Ectodermal cell (in vitro differentiated cells): Measurements from ENCODE around the gene SLC6A15.

Experiments
- H3K27ac ChIP-seq: 2 replicates; pipeline ENCODE4 v1.7.0; 2013; ENCODE audit warnings: mild to moderate bottlenecking, low read depth, low read length; ENCODE audit not compliant: insufficient read depth, poor library complexity, severe bottlenecking
- H3K27me3 ChIP-seq: 2 replicates; pipeline ENCODE4 v1.7.0; 2013; ENCODE audit warnings: mild to moderate bottlenecking, low read length; ENCODE audit not compliant: insufficient read depth, control insufficient read depth, poor library complexity, severe bottlenecking
- H3K36me3 ChIP-seq: one replicate; pipeline ENCODE4 v1.7.0; 2013; ENCODE audit warnings: low read length; ENCODE audit not compliant: control insufficient read depth, insufficient read depth
- H3K4me1 ChIP-seq: one replicate; pipeline ENCODE4 v1.7.0; 2013; ENCODE audit warnings: low read length; ENCODE audit not compliant: control insufficient read depth, insufficient read depth
- H3K4me3 ChIP-seq: 2 replicates; pipeline ENCODE4 v1.7.0; 2013; ENCODE audit warnings: low read depth, low read length, control low read depth; ENCODE audit not compliant: insufficient read depth
- H3K9me3 ChIP-seq: 2 replicates; pipeline ENCODE4 v1.7.0; 2013; ENCODE audit warnings: mild to moderate bottlenecking, low read length, moderate library complexity; ENCODE audit not compliant: control insufficient read depth
- WGBS, 2 experiments: methylation state at CpG; one replicate each; pipeline ENCODE4 v1.1.7; 2013; ENCODE audit warnings: missing lambda C conversion rate in 2 of 2; 5-methylcytosine and 5-hydroxymethylcytosine counted together

SLC6A15 gene

DNA sequence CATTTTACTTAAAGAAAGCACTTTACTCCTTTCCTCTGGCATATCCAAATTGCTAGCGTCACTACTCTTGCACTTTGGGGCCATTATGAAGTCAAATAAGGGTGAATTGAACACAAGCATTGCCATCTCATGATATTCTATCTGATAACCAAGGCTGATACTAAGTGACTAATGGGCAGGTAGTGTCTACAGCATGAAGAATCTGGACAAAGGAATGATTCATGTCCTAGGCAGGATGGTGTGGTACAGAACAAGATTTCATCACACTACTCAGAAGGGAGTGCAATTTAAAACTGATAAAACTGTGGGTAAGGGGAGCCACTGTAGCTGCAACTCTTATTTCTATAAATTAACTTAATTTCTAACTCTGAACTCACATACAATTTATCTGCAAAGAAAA, 7.7 kb upstream of the SLC6A15 start:
- Histone ChIP-seq H3K27me3 (no peaks in the 10 kb centered on the region), H3K36me3 (no peaks in the 10 kb centered on the region), H3K9me3 (no peaks in the 10 kb centered on the region), H3K4me3 (no peak overlapping the region), H3K4me1 (no peaks in the 10 kb centered on the region), H3K27ac (no peak overlapping the region)
- WGBS, 2 experiments: 78 to 86% methylated on average over 1 of the region's 1 CpG

DNA sequence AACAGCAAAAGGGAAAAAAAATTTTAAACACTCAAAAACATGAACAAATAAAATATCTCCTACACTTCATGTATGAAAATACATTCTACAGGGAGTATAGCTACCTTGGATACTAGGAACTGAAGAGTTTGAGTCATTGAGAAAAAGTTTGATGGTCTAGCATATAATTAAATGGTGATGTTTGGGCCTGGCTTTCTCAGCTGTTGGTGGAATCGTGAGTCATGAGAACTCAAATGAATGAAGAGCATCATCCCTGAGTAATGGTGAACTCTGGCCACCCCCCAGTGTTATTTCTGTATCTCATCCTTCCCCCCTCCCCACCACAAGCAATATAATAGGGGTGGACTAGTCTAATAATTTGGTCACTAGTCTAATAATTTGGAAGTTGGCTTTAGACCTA, 6.7 kb upstream of the SLC6A15 start:
- H3K27me3 ChIP-seq: no peaks in the 10 kb centered on the region
- H3K4me3 ChIP-seq: no peak overlapping the region
- WGBS, 2 experiments: 100% methylated on average over 1 of the region's 1 CpG
- H3K27ac ChIP-seq: no peak overlapping the region
- no peaks in the 10 kb centered on the region for H3K36me3 ChIP-seq
- H3K4me1 ChIP-seq: no peaks in the 10 kb centered on the region
- H3K9me3 ChIP-seq: no peaks in the 10 kb centered on the region

DNA sequence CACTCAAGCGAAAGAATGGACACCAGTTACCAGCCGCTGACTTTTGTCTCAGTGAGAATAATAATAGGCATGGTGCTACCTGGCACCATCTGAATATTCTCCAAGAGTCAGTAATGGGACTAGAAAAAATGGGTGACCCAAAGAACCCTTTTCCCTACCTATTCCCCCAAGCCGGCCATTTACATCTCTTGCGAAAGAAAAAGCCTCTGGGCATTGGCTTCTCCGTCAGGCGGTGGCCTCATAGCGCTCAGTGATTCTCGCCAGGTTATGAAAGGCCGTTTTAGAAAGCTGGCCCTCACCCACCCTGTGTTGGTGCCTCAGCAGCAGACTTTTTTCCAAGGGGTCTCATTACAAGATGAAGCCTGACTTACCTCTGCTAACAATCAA, 523 bp upstream of the SLC6A15 start:
- H3K27ac ChIP-seq: no peak overlapping the region
- peak overlapping the region; percentile 73 for H3K4me3 ChIP-seq
- no peaks in the 10 kb centered on the region for H3K9me3 ChIP-seq
- WGBS, 2 experiments: 2% methylated on average over 9 of the region's 9 CpGs
- peaks cover 3% of the 10 kb centered on the region for H3K4me1 ChIP-seq
- H3K27me3 ChIP-seq: peaks cover 32% of the 10 kb centered on the region
- H3K36me3 ChIP-seq: no peaks in the 10 kb centered on the region

DNA sequence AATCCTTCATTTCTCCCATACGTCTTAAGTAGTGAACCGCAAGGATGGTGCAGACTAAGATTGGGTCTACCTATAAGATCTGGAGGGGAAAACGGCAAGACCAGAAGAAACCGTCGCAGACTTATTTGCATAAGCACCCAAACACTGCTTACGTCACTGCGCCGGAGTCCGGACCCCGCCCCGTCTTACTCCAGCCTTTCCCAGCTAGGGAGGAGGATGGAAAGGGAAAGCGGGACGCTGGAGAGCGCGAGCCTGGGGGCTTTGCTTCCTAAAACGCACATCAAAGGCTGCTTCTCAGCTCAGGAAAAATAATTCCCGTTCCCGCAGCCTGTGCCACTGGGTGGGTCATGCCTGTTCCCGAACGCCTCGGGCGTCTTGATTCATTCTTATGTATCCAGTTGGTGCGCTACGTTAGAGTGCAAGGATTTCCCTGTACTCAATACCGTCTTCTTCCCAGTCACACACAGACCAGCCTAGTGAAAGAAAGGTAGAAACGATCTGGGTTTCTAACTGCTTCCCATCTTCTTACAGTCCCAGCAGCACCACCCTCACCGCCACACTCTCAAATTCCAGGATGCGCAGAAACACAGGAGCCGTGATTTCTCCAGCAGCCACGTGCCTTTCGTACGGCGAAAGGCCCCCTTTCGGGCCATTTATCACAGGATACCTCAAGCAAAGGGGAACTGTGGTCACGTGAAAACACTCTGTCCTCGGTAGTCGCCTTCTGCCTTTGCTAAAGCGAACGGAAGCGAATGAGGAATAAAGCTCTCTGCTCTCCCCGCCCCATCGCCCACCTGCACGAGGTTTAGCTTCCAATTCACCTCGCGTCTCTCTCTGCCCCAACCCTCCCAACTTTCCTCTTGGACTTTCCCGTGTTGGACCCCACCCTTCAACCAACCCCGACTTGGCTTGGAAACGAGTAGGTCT, 1.1 kb downstream of the SLC6A15 start:
- H3K27me3 ChIP-seq: peaks cover 32% of the 10 kb centered on the region
- WGBS, 2 experiments: 0 to 1% methylated on average over 48 of the region's 48 CpGs
- peaks cover 3% of the 10 kb centered on the region for H3K4me1 ChIP-seq
- no peaks in the 10 kb centered on the region for H3K36me3 ChIP-seq
- peak overlapping the region; percentile 77 for H3K27ac ChIP-seq
- H3K9me3 ChIP-seq: no peaks in the 10 kb centered on the region
- peak overlapping the region; percentile 73 for H3K4me3 ChIP-seq

DNA sequence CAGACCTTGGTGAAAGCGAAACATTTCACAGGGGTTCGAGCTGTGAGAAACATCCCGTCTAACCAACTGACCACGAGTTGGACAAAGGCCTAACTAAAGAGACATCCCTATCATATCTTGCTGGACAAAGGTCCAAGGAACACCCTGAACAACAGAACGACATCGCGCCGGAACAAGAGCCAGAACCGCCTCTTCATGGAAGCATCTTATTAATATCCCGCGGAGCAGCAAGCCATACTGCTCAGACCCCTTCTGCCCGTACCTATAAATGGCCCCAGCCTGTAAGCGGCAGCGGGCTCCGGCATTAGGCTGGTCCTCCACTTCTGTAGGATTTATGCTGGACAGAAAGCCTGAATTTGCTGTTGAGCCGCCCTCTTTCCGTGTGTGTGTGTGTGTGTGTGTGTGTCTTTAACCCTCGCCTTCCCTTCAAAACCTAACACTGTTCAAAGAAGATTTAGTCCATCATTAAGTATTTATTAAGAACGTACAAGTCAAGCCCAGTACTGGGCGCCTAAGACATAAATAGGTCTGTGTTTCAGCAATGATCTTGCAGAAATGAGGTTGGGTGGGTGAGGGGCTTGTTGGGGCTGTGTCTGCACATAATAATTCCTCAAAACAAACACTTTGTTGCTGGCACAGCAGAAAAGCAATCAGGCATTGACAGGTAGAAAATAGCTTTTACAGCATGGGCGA, 1.9 kb downstream of the SLC6A15 start:
- 15 to 21% methylated on average over 18 to 19 of the region's 21 CpGs for WGBS, 2 experiments
- Histone ChIP-seq H3K9me3 (no peaks in the 10 kb centered on the region), H3K4me3 (peak overlapping the region; percentile 73), H3K27ac (no peak overlapping the region), H3K4me1 (peaks cover 3% of the 10 kb centered on the region), H3K36me3 (no peaks in the 10 kb centered on the region), H3K27me3 (peaks cover 32% of the 10 kb centered on the region)

DNA sequence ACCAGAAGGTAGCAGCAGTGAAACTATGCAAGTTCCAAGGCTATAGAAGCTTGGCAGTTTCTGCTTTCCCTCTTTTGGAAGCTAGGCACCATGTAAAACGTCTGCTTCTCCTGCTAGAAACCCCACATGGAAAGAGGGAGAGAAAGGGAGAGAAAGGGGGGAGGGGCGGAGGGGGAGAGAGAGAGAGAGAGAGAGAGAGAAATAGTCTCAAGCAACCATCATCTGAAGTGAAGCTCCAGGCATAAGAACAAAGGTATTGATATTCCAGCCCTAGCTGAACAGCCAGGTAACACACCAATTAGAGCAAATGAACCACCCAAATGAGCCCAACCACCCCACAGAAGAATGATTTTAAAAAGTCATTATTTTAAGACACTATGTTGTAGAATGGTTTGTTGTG, 8.5 kb downstream of the SLC6A15 start:
- WGBS, 2 experiments: 31 to 53% methylated on average over 2 of the region's 2 CpGs
- Histone ChIP-seq H3K27ac (no peak overlapping the region), H3K4me3 (no peak overlapping the region)

DNA sequence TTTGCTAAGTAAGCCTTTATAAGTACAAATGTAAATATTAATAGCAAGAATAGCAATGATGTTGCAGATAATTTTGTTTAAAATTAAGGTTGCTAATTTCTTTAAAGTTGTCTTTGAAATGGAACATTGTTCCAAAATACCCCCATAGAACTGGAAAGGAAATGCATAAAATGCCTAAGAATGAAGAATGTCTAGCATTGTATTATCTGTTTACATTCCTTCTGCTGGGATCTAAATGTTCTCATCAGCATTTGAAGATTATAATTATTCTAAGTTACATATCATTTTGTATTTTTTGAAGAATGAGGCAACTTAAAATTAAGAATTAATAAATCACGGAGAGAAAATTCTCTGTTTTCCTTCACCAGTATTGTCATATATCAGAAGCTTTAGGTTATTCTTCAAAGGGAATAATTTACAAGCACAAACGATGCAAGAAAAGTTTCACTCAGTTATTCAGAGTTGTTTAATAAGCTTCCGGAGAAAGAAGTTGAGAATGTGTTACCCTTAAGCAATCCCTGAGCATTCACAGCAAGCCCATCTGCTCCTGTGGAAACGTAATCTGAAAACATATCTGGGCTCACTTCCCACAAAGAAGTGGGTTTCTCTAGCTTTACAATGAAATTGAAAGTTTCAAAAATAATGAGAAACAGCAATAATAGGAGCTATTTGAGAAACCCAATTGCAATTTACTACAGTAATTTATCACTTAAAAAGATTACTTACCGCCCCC, 21.3 kb downstream of the SLC6A15 start:
- H3K36me3 ChIP-seq: no peaks in the 10 kb centered on the region
- H3K4me3 ChIP-seq: no peak overlapping the region
- no peaks in the 10 kb centered on the region for H3K4me1 ChIP-seq
- H3K27ac ChIP-seq: no peak overlapping the region
- H3K27me3 ChIP-seq: no peaks in the 10 kb centered on the region
- 95% methylated on average over 4 to 5 of the region's 5 CpGs for WGBS, 2 experiments
- no peaks in the 10 kb centered on the region for H3K9me3 ChIP-seq

More for the DNA sequence above, 8.5 kb downstream of the SLC6A15 start:
- no peaks in the 10 kb centered on the region for H3K4me1 ChIP-seq
- H3K9me3 ChIP-seq: no peaks in the 10 kb centered on the region
- H3K27me3 ChIP-seq: no peaks in the 10 kb centered on the region
- H3K36me3 ChIP-seq: no peaks in the 10 kb centered on the region

DNA sequence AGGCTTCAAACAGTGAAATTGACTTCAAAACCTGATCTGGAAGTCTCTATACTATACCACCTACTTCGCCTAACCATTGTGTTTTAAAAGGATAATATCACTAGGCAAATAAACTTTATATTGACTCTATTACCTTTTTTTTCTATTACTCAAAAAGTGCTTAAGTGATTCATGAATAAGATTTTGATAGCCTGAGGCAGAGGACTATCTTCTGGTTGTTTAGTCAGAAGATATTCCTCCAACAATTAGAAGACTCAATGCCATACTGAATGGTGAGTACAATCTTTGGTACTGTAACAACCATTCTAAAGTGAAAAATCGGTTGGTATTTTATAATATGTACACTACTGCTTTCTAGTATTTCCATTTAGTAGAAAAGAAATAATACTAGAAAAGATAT, 22.8 kb downstream of the SLC6A15 start:
- H3K4me1 ChIP-seq: no peaks in the 10 kb centered on the region
- no peaks in the 10 kb centered on the region for H3K27me3 ChIP-seq
- no peak overlapping the region for H3K4me3 ChIP-seq
- WGBS, 2 experiments: 100% methylated on average over 1 of the region's 2 CpGs; no CpG with 5 or more reads in 1 of the 2 experiments
- no peak overlapping the region for H3K27ac ChIP-seq
- H3K9me3 ChIP-seq: no peaks in the 10 kb centered on the region
- no peaks in the 10 kb centered on the region for H3K36me3 ChIP-seq

DNA sequence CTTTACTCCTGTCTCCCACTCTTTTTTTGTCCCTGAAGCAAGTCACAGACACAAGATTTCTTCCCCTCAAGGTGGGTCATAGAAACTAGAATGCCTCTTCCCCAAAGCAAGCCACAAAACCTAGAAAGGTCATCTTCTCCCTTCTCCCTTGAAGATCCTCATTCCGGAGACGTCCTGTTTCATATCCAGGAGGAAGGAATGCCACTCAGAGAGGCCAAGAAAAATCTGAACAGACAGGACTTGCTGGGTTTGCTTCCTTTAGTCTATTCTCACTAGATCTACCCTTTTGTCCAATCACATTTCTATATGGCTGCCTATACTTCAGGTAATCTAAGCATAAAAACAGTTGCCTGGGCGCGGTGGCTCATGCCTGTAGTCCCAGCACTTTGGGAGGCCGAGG, 23.7 kb downstream of the SLC6A15 start:
- Histone ChIP-seq H3K4me3 (no peak overlapping the region), H3K9me3 (no peaks in the 10 kb centered on the region), H3K27ac (no peak overlapping the region), H3K4me1 (no peaks in the 10 kb centered on the region), H3K36me3 (no peaks in the 10 kb centered on the region), H3K27me3 (no peaks in the 10 kb centered on the region)
- 94% methylated on average over 5 of the region's 5 CpGs for WGBS, 2 experiments

DNA sequence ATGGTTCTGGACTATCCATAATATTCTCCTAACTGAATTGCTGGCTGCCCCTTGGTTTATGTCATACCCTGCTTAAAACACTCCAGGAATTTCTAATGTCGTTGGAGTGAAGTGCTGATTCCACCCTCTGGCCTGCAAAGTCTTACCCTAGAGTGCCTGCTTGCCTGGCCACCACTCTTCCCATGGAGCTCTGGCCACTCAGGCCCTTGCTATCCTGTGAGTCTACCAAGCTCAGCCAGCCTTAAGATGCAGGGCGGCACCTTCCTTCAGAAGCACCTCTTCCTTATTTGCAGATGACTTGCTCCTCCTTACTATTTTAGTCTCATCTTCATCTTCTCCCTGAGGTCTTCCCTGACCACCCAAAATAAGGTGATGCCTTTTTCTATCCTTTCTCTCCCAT, 35.3 kb downstream of the SLC6A15 start:
- WGBS, 2 experiments: 80 to 82% methylated on average over 2 of the region's 2 CpGs

More for the DNA sequence above, 35.3 kb downstream of the SLC6A15 start:
- H3K27ac ChIP-seq: no peak overlapping the region
- no peaks in the 10 kb centered on the region for H3K9me3 ChIP-seq
- H3K36me3 ChIP-seq: no peaks in the 10 kb centered on the region
- no peak overlapping the region for H3K4me3 ChIP-seq
- H3K4me1 ChIP-seq: no peaks in the 10 kb centered on the region
- no peaks in the 10 kb centered on the region for H3K27me3 ChIP-seq
